Heart right ventricle (tissue), 16 donors: ENCODE data around the gene APOD. TPM values are rescaled to one million over a fixed set of nuclear protein-coding genes. Genes with fewer than 3 reads are reported as not detected.
A peak's percentile ranks its signal among the peaks of the same experiment; 100 is the strongest.
"Not testable (repeated sequence)": the region's sequence is repeated elsewhere in the genome, so short reads cannot be mapped to it uniquely, and the experiment has no call there.

Experiments used
- ATAC-seq, 8 donors: fragments of 200-7000 bp; cut with Tn5 transposase; one replicate each; pipeline ENCODE4 v1.9.1; 2020; ENCODE audit warnings: mild to moderate bottlenecking in 8 of 8, moderate library complexity in 8 of 8, moderate number of reproducible peaks in 1 of 8
- DNase-seq, 2 donors: peaks; one replicate each; pipeline ENCODE4 v3.0.0-alpha.2; 2020
- H3K27ac ChIP-seq, 10 donors: fragments of 200-600 bp; sonication (generic) in 2 of 10; one replicate each; pipeline versions ENCODE4 v1.5.0 to v1.8.0; 2020 to 2022; ENCODE audit warnings: mild to moderate bottlenecking in 3 of 10
- H3K27me3 ChIP-seq, 7 donors: fragments of 200-600 bp; one replicate each; pipeline ENCODE4 v1.8.0; 2021 to 2022; ENCODE audit warnings: mild to moderate bottlenecking in 2 of 7
- H3K36me3 ChIP-seq, 9 donors: fragments of 200-600 bp; sonication (generic) in 1 of 9; one replicate each; pipeline versions ENCODE4 v1.5.0 to v1.8.0; 2020 to 2022; ENCODE audit warnings: mild to moderate bottlenecking in 2 of 9
- H3K4me1 ChIP-seq, 9 donors: fragments of 200-600 bp; sonication (generic) in 1 of 9; one replicate each; pipeline versions ENCODE4 v1.5.0 to v1.8.0; 2020 to 2022; ENCODE audit warnings: mild to moderate bottlenecking in 4 of 9
- H3K4me3 ChIP-seq, 10 donors: fragments of 200-600 bp; sonication (generic) in 2 of 10; one replicate each; pipeline versions ENCODE4 v1.5.0 to v1.8.0; 2020 to 2022; ENCODE audit warnings: mild to moderate bottlenecking in 7 of 10, moderate library complexity in 2 of 10
- H3K9me3 ChIP-seq, 11 donors: fragments of 200-600 bp in 10 of 11; sonication (generic) in 2 of 11; one replicate each; pipeline versions ENCODE4 v1.5.0 to v1.8.0; 2013 to 2022; ENCODE audit warnings: mild to moderate bottlenecking in 2 of 11, control low read depth in 1 of 11, moderate library complexity in 1 of 11
- WGBS, 2 donors: extraction: QIAGEN DNeasy Blood & Tissue Kit; methylation state at CpG; one replicate each; pipeline ENCODE4 v1.1.7; 2013; ENCODE audit warnings: inconsistent platforms in 1 of 2; 5-methylcytosine and 5-hydroxymethylcytosine counted together
- intact Hi-C, 10 donors: fragments of 100-400 bp; cut with DNase I; formaldehyde crosslinking; loops; one replicate each; pipeline versions ENCODE4 v1.11.1 to v1.14.2; 2022
- polyA plus RNA-seq, 2 donors: library from polyadenylated mRNA; stranded (reverse); fragments of 200-250 nt; gene quantifications; one replicate each; pipeline ENCODE4 v1.2.3, GENCODE V29; 2013
- total RNA-seq, 10 donors: library from RNA; stranded (reverse); fragmentation: NEBNext Ultra II Directional in 3 of 10; extraction: Animal tissue kit (Norgen Biotek cat#: 25700) in 3 of 10; gene quantifications; one replicate each; pipeline versions ENCODE4 v1.2.1 to v1.2.4, GENCODE V29; 2021 to 2023
- TF ChIP-seq, protein P1 (sequence below), 9 donors: fragments of 200-600 bp; sonication (generic) in 2 of 9; IDR thresholded peaks; one replicate each; pipeline versions ENCODE4 v1.5.0 to v1.8.0; 2021 to 2022; ENCODE audit warnings: antibody characterized with exemption in 9 of 9, mild to moderate bottlenecking in 5 of 9, moderate library complexity in 1 of 9
- donor health status: Arrhythmogenic right ventricular cardiomyopathy.
- donor health status: ischemic (EF 13 %, LVEDD 7.1; RV severe dilation, severe dysfunction).
- donor health status: healthy with polysubstance abuse.
- donor health status: DM: no; HTN: yes; CAD: no.
- donor health status: DM: no; HTN: no; CAD: no.
- donor health status: ischemic (EF 25% LVEDD 6.9; RV normal size, moderate dysfunction).
- donor health status: ischemic (EF 25% LVEDD 5.7; RV mildly dilated, moderate dysfunction).
- donor health status: healthy.
- donor health status: DM: yes; HTN: yes; CAD: no.
- donor health status: Ischemic cardiomyopathy.
- donor health status: ischemic (EF 35%, LVEDD 5.7; RV mildly dilated, moderate dysfunction).
- donor health status: nonischemic (EF 11% LVEDD 7.7; RV severe dilation, severe dysfunction).
- donor health status: DM: yes; HTN: yes; CAD: no.
- donor health status: PGD.
- donor health status: ischemic (EF 29% LVEDD 5.4; RV normal size, mild dysfunction).
- donor health status: nonischemic (EF 23%, LVEDD 6.1; RV moderate dilation, normal function).

APOD gene
- total and polyA plus RNA-seq, 12 donors, result 73.9 to 582 (median 109) TPM

DNA sequence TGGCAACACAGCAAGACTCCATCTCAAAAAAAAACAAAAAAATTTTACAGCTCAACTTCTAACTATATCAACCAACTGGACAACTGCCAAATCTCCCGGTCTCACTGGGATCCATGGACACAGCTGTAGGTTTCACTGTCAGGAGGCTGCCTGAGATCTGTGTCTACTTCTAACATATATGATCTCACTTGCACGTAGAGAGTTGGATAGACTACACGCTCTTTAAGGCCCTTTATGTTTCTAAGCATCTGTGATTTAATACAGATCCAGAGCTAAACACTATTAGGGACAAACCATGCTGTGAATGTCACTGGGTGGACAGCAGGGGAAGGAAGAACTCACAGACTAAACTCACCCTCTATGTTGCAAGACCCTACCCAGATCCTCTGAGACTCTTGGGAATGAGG lies 13.0 kb upstream of the APOD start:
- intact Hi-C loops, result no loop called here
- 50 to 56% methylated on average over 3 of the region's 3 CpGs for WGBS, 2 donors
- Histone ChIP-seq H3K4me3 (no peak overlapping the region), H3K27me3 (no peaks in the 10 kb centered on the region), H3K4me1 (peaks cover 0 to 33% (median 9%) of the 10 kb centered on the region in 9 donors), H3K27ac (peak overlapping the region in 9 of 10 donors; percentile 11 to 77 (median 51)), H3K9me3 (no peaks in the 10 kb centered on the region), H3K36me3 (no peaks in the 10 kb centered on the region)
- DNase-seq, result peak in 1 of 2 donors; percentile 62
- ATAC-seq, result peak; percentile 9 to 50 (median 31)
- TF ChIP-seq, protein P1, sequence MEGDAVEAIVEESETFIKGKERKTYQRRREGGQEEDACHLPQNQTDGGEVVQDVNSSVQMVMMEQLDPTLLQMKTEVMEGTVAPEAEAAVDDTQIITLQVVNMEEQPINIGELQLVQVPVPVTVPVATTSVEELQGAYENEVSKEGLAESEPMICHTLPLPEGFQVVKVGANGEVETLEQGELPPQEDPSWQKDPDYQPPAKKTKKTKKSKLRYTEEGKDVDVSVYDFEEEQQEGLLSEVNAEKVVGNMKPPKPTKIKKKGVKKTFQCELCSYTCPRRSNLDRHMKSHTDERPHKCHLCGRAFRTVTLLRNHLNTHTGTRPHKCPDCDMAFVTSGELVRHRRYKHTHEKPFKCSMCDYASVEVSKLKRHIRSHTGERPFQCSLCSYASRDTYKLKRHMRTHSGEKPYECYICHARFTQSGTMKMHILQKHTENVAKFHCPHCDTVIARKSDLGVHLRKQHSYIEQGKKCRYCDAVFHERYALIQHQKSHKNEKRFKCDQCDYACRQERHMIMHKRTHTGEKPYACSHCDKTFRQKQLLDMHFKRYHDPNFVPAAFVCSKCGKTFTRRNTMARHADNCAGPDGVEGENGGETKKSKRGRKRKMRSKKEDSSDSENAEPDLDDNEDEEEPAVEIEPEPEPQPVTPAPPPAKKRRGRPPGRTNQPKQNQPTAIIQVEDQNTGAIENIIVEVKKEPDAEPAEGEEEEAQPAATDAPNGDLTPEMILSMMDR (IDR thresholded peaks at IDR 0.05), result no peak

DNA sequence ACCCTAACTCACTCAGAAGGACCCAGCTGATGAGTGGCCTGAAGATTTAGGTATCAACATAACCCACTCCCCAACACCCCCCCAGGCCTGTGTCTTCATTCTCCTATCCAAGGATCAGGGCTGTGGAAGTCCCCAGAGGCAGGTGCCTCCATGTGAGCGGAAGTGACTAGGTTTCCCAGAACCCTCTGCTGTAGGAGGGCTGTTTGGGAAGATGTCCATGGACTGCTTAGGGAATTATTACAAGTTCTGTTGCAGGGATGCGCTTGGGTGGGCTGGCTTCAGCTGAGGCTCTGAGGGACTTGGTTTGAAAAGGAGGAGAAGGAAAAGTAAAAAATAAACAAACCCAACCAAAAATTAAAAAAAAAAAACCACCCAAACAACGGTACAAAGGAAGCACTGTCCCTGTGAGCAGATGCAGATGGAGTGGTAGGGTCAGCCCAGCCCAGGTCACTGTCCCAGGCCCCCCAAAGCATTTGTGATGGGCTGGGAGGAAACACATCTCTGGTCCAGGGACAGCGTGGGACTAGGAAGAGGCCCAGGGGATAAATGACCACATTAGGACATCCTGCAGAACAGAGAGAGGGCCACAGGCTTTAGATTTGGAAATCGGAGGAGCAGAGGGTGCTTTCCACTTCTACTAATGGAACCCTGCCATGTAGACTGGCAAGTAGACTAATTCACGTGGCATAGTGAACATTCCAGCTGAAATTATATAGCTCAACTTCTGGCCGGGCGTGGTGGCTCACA lies 12.2 kb upstream of the APOD start:
- H3K27me3 ChIP-seq, result no peaks in the 10 kb centered on the region
- 68 to 73% methylated on average over 8 of the region's 8 CpGs for WGBS, 2 donors
- H3K27ac ChIP-seq, result peak overlapping the region in 6 of 10 donors; percentile 39 to 77 (median 62)
- H3K36me3 ChIP-seq, result no peaks in the 10 kb centered on the region
- ATAC-seq, result peak in 7 of 8 donors; percentile 34 to 71 (median 45)
- DNase-seq, result no peak
- H3K4me3 ChIP-seq, result no peak overlapping the region
- H3K4me1 ChIP-seq, result peaks cover 0 to 33% (median 9%) of the 10 kb centered on the region in 9 donors
- H3K9me3 ChIP-seq, result no peaks in the 10 kb centered on the region
- TF ChIP-seq, protein P1 (IDR thresholded peaks at IDR 0.05), result no peak
- intact Hi-C loops, result no loop called here

DNA sequence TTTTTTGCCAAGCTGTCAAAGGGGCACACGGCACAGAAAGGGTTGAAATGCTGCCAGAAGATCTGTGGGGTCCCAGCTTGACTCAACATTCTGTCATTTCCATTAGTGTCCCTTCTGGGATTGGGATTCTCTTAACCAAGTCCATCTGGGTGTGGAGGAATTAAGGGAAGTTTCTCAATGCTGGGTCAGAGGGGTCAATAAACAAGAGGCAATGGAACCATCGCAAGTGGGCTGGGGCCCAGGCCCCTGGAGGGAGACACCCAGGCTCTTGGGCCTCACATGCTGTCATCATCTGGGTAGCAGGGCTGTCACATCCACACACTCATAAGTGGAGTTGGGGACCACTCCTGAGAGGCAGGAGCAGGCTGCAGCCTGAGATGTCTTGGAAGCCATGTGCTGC lies 8.1 kb upstream of the APOD start:
- H3K4me3 ChIP-seq, result no peak overlapping the region
- peak in 1 of 8 donors; percentile 55 for ATAC-seq
- TF ChIP-seq, protein P1 (IDR thresholded peaks at IDR 0.05), result no peak
- peaks cover 0 to 15% (median 2%) of the 10 kb centered on the region in 9 donors for H3K4me1 ChIP-seq
- peak overlapping the region in 1 of 10 donors; percentile 3 for H3K27ac ChIP-seq
- no peaks in the 10 kb centered on the region for H3K36me3 ChIP-seq
- intact Hi-C loops, result no loop called here
- peaks cover 0 to 11% (median 0%) of the 10 kb centered on the region in 11 donors for H3K9me3 ChIP-seq
- H3K27me3 ChIP-seq, result peaks cover 0 to 11% (median 0%) of the 10 kb centered on the region in 7 donors
- DNase-seq, result no peak
- 47 to 73% methylated on average over 2 of the region's 2 CpGs for WGBS, 2 donors

DNA sequence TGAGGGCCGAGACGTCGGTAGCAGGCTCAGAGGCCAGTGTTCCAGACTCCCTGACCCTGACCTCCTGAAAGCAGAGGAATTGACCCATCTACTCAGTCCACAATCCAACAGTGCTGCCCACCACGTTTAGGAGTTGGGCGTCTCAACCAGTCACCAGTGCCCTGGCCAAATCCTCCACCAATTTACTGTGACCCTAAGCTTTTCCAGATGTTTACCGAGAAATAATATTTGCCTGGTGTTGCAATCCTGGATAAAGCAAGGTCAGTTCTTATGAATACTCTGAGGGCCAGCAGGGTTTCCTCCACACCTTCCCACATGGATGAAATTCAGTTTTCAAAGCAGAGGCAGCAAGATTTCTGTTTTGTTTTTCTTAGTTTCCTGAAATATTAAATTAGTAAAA lies 7.5 kb upstream of the APOD start:
- H3K4me3 ChIP-seq, result no peak overlapping the region
- peaks cover 0 to 11% (median 0%) of the 10 kb centered on the region in 9 donors for H3K4me1 ChIP-seq
- DNase-seq (no peak), ATAC-seq (peak in 2 of 8 donors; percentile 21 to 44)
- no peak overlapping the region for H3K27ac ChIP-seq
- peaks cover 0 to 12% (median 0%) of the 10 kb centered on the region in 7 donors for H3K27me3 ChIP-seq
- peaks cover 0 to 11% (median 0%) of the 10 kb centered on the region in 11 donors for H3K9me3 ChIP-seq
- no peaks in the 10 kb centered on the region for H3K36me3 ChIP-seq
- WGBS, 2 donors, result 67 to 80% methylated on average over 6 of the region's 6 CpGs
- TF ChIP-seq, protein P1 (IDR thresholded peaks at IDR 0.05), result no peak
- intact Hi-C loops, result no loop called here

DNA sequence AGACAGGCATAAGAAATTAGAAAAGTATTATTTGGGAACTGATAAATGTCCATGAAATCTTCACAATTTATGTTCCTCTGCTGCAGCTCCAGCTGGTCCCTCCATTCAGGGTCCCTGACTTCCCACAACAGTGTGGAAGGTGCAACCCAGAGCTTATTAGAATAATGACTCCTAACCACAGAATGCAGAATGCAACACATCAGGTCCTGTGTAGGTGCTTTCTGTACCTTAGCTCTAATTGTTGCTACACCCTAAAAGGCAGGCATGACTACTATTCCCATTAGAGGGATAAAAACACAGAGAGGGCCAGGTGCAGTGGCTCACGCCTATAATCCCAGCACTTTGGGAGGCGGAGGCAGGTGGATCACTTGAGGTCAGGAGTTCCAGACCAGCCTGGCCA lies 6.6 kb upstream of the APOD start:
- ATAC-seq, H3K4me3 ChIP-seq, DNase-seq, intact Hi-C loops, H3K36me3 ChIP-seq, H3K27ac ChIP-seq: not testable (repeated sequence)
- WGBS, 2 donors, result 96 to 100% methylated on average over 2 of the region's 2 CpGs
- Histone ChIP-seq H3K4me1 (peaks cover 0 to 14% (median 0%) of the 10 kb centered on the region in 9 donors), H3K9me3 (peaks cover 0 to 11% (median 0%) of the 10 kb centered on the region in 11 donors), H3K27me3 (peaks cover 0 to 21% (median 0%) of the 10 kb centered on the region in 7 donors)

DNA sequence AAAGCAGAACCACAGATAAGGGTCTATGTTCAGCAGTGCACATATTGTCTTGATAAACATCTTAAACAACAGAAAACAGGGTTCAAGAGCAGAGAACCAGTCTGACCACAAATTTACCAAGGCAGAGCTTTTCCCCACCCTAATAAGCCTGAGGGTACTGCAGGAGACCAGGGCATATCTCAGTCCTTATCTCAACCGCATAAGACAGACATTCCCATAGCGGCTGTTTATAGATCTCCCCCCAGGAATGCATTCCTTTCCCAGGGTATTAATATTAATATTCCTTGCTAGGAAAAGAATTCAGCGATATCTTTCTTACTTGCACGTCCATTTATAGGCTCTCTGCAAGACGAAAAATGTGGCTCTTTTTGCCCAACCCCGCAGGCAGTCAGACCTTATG lies 6.1 kb upstream of the APOD start:
- H3K9me3 ChIP-seq, result peaks cover 0 to 11% (median 0%) of the 10 kb centered on the region in 11 donors
- H3K27me3 ChIP-seq, result peaks cover 0 to 25% (median 0%) of the 10 kb centered on the region in 7 donors
- H3K4me3 ChIP-seq, H3K36me3 ChIP-seq, H3K27ac ChIP-seq, ATAC-seq, DNase-seq, intact Hi-C loops: not testable (repeated sequence)
- H3K4me1 ChIP-seq, result peaks cover 0 to 14% (median 0%) of the 10 kb centered on the region in 9 donors
- 35 to 81% methylated on average over 6 of the region's 6 CpGs for WGBS, 2 donors
